Measurements from ENCODE around the gene TMEM205.

Gene TMEM205

GRCh38 chr19:11390359-11390758 is 44.3 kb upstream of the TMEM205 start (continued):
- TF ChIP-seq GLIS3 (CRISPR knock-in tag; IDR thresholded peaks at IDR 0.05) (no peak), ZNF70 (CRISPR knock-in tag; IDR thresholded peaks at IDR 0.05) (no peak), ZC3H10 (CRISPR knock-in tag; IDR thresholded peaks at IDR 0.05) (no peak), ISL1 (CRISPR knock-in tag; IDR thresholded peaks at IDR 0.05) (no peak), ARNTL (CRISPR knock-in tag; IDR thresholded peaks at IDR 0.05; ENCODE audit: borderline replicate concordance, low read depth) (no peak), ZFP30 (CRISPR knock-in tag; IDR thresholded peaks at IDR 0.05) (no peak)

GRCh38 chr19:11387162-11388034 is 41.3 kb upstream of the TMEM205 start:
- no peak for ATAC-seq
- TF ChIP-seq GLIS3 (CRISPR knock-in tag; IDR thresholded peaks at IDR 0.05) (no peak), ZFP3 (CRISPR knock-in tag; IDR thresholded peaks at IDR 0.05) (no peak), PATZ1 (CRISPR knock-in tag; IDR thresholded peaks at IDR 0.05; ENCODE audit: borderline replicate concordance) (no peak), PPARA (CRISPR knock-in tag; IDR thresholded peaks at IDR 0.05; ENCODE audit: borderline replicate concordance) (no peak), TCF4 (CRISPR knock-in tag; IDR thresholded peaks at IDR 0.05; ENCODE audit: borderline replicate concordance) (no peak), RARB (CRISPR knock-in tag; IDR thresholded peaks at IDR 0.05) (no peak), TOX (CRISPR knock-in tag; IDR thresholded peaks at IDR 0.05; ENCODE audit: borderline replicate concordance) (no peak), SNAI2 (CRISPR knock-in tag; IDR thresholded peaks at IDR 0.05) (no peak), CSRNP3 (CRISPR knock-in tag; IDR thresholded peaks at IDR 0.05) (no peak), ZFP30 (CRISPR knock-in tag; IDR thresholded peaks at IDR 0.05) (no peak), CSDC2 (CRISPR knock-in tag; IDR thresholded peaks at IDR 0.05) (no peak), OSR1 (CRISPR knock-in tag; IDR thresholded peaks at IDR 0.05) (no peak), ZNF565 (CRISPR knock-in tag; conservative IDR thresholded peaks at IDR 0.05; ENCODE audit: low read depth) (no peak)
- TF ChIP-seq, protein P1, sequence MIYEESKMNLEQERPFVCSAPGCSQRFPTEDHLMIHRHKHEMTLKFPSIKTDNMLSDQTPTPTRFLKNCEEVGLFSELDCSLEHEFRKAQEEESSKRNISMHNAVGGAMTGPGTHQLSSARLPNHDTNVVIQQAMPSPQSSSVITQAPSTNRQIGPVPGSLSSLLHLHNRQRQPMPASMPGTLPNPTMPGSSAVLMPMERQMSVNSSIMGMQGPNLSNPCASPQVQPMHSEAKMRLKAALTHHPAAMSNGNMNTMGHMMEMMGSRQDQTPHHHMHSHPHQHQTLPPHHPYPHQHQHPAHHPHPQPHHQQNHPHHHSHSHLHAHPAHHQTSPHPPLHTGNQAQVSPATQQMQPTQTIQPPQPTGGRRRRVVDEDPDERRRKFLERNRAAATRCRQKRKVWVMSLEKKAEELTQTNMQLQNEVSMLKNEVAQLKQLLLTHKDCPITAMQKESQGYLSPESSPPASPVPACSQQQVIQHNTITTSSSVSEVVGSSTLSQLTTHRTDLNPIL (CRISPR knock-in tag; IDR thresholded peaks at IDR 0.05; ENCODE audit: low read depth) = no peak
- TF ChIP-seq, protein P2, sequence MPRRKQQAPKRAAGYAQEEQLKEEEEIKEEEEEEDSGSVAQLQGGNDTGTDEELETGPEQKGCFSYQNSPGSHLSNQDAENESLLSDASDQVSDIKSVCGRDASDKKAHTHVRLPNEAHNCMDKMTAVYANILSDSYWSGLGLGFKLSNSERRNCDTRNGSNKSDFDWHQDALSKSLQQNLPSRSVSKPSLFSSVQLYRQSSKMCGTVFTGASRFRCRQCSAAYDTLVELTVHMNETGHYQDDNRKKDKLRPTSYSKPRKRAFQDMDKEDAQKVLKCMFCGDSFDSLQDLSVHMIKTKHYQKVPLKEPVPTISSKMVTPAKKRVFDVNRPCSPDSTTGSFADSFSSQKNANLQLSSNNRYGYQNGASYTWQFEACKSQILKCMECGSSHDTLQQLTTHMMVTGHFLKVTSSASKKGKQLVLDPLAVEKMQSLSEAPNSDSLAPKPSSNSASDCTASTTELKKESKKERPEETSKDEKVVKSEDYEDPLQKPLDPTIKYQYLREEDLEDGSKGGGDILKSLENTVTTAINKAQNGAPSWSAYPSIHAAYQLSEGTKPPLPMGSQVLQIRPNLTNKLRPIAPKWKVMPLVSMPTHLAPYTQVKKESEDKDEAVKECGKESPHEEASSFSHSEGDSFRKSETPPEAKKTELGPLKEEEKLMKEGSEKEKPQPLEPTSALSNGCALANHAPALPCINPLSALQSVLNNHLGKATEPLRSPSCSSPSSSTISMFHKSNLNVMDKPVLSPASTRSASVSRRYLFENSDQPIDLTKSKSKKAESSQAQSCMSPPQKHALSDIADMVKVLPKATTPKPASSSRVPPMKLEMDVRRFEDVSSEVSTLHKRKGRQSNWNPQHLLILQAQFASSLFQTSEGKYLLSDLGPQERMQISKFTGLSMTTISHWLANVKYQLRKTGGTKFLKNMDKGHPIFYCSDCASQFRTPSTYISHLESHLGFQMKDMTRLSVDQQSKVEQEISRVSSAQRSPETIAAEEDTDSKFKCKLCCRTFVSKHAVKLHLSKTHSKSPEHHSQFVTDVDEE (CRISPR knock-in tag; IDR thresholded peaks at IDR 0.05) = no peak
- TF ChIP-seq, protein P3, sequence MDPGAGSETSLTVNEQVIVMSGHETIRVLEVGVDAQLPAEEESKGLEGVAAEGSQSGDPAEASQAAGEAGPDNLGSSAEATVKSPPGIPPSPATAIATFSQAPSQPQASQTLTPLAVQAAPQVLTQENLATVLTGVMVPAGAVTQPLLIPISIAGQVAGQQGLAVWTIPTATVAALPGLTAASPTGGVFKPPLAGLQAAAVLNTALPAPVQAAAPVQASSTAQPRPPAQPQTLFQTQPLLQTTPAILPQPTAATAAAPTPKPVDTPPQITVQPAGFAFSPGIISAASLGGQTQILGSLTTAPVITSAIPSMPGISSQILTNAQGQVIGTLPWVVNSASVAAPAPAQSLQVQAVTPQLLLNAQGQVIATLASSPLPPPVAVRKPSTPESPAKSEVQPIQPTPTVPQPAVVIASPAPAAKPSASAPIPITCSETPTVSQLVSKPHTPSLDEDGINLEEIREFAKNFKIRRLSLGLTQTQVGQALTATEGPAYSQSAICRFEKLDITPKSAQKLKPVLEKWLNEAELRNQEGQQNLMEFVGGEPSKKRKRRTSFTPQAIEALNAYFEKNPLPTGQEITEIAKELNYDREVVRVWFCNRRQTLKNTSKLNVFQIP (CRISPR knock-in tag; IDR thresholded peaks at IDR 0.05; ENCODE audit: borderline replicate concordance, low read depth) = no peak

DNA sequence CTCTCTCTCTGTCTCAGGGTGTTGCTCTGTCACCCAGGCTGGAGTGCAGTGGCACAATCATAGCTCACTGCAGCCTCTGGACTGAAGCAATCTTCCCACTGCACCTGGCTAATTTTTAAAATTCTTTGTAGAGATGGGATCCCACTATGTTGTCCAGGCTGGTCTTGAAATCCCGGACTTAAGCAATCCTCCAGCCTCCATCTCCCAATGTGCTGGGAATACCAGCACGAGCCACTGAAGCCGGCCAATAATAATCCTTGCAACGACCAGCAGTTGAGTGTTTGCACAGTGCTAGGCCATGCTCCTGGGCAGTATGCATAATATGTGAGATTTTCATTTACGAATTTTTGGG is 38.7 kb upstream of the TMEM205 start:
- ATAC-seq = no peak
- TF ChIP-seq TCF4 (CRISPR knock-in tag; IDR thresholded peaks at IDR 0.05; ENCODE audit: borderline replicate concordance) (no peak), ZNF70 (CRISPR knock-in tag; IDR thresholded peaks at IDR 0.05) (no peak), ESRRG (CRISPR knock-in tag; IDR thresholded peaks at IDR 0.05) (no peak), OSR1 (CRISPR knock-in tag; IDR thresholded peaks at IDR 0.05) (no peak), GLIS3 (CRISPR knock-in tag; IDR thresholded peaks at IDR 0.05) (no peak), SNAI2 (CRISPR knock-in tag; IDR thresholded peaks at IDR 0.05) (no peak), ARNTL (CRISPR knock-in tag; IDR thresholded peaks at IDR 0.05; ENCODE audit: borderline replicate concordance, low read depth) (no peak), CSDC2 (CRISPR knock-in tag; IDR thresholded peaks at IDR 0.05) (no peak)
- TF ChIP-seq, protein P2 (CRISPR knock-in tag; IDR thresholded peaks at IDR 0.05) = no peak
- TF ChIP-seq, protein P1 (CRISPR knock-in tag; IDR thresholded peaks at IDR 0.05; ENCODE audit: low read depth) = no peak
